Osteoblast (primary cell): ENCODE data around the gene ARHGAP15. TPM values are rescaled to one million over a fixed set of nuclear protein-coding genes. Genes with fewer than 3 reads are reported as not detected.
A peak's percentile ranks its signal among the peaks of the same experiment; 100 is the strongest.

Source experiments
- DNase-seq: peaks from one replicate; pipeline ENCODE4 v3.0.0; 2011; ENCODE audit warnings: low spot score, mixed read lengths; ENCODE audit not compliant: insufficient read length; ENCODE audit errors: missing footprints
- H2AFZ ChIP-seq: 2 replicates; pipeline ENCODE4 v1.6.0; 2011; ENCODE audit warnings: mild to moderate bottlenecking, low read length
- H3K27ac ChIP-seq: 2 replicates; pipeline ENCODE4 v1.5.1; 2011; ENCODE audit warnings: mild to moderate bottlenecking, low read depth, low read length, moderate library complexity
- H3K27me3 ChIP-seq: 2 replicates; pipeline ENCODE4 v1.6.0; 2012; ENCODE audit warnings: mild to moderate bottlenecking, control low read depth, inconsistent platforms, low read length, moderate library complexity; ENCODE audit not compliant: insufficient read depth
- H3K36me3 ChIP-seq: 2 replicates; pipeline ENCODE4 v1.5.1; 2011; ENCODE audit warnings: mild to moderate bottlenecking, low read length, control low read depth, moderate library complexity; ENCODE audit not compliant: insufficient read depth
- H3K4me1 ChIP-seq: 2 replicates; pipeline ENCODE4 v1.5.1; 2011; ENCODE audit warnings: mild to moderate bottlenecking, low read length, control low read depth, moderate library complexity; ENCODE audit not compliant: insufficient read depth
- H3K4me2 ChIP-seq: 2 replicates; pipeline ENCODE4 v1.6.0; 2011; ENCODE audit warnings: mild to moderate bottlenecking, low read length; ENCODE audit not compliant: insufficient read depth
- H3K4me3 ChIP-seq: fragments of 200-600 bp; sonication (generic); 3 replicates; pipeline ENCODE4 v1.5.1; 2012; ENCODE audit warnings: mild to moderate bottlenecking, low read length, inconsistent platforms; ENCODE audit not compliant: insufficient read depth
- H3K79me2 ChIP-seq: 2 replicates; pipeline ENCODE4 v1.6.0; 2012; ENCODE audit warnings: mild to moderate bottlenecking, low read length, control low read depth, inconsistent platforms; ENCODE audit not compliant: insufficient read depth
- H3K9me3 ChIP-seq: 2 replicates; pipeline ENCODE4 v1.5.1; 2011; ENCODE audit warnings: low read depth, low read length, control low read depth
- H4K20me1 ChIP-seq: 2 replicates; pipeline ENCODE4 v1.6.0; 2012; ENCODE audit warnings: mild to moderate bottlenecking, low read length, control low read depth; ENCODE audit not compliant: insufficient read depth
- CTCF ChIP-seq: IDR thresholded peaks from 2 replicates; pipeline ENCODE4 v1.5.1; 2011; ENCODE audit warnings: mild to moderate bottlenecking, low read depth, low read length, moderate library complexity; ENCODE audit errors: extremely low read depth
- total RNA-seq: library from RNA; depleted of rRNA; stranded (reverse); fragments of >200 nt; gene quantifications from 2 replicates; pipeline ENCODE4 v1.2.3, GENCODE V29; 2012

ARHGAP15 gene
- total RNA-seq, 1 donor, result 2.2 TPM

- no peaks in the 10 kb centered on the region for H3K9me3 ChIP-seq
- no peaks in the 10 kb centered on the region for H3K36me3 ChIP-seq
- no peaks in the 10 kb centered on the region for H4K20me1 ChIP-seq
- H3K79me2 ChIP-seq, result no peaks in the 10 kb centered on the region
- peak overlapping the region; percentile 53 for H2AFZ ChIP-seq
- no peak overlapping the region for H3K27ac ChIP-seq
- peaks cover 15% of the 10 kb centered on the region for H3K4me1 ChIP-seq
- no peaks in the 10 kb centered on the region for H3K27me3 ChIP-seq
- no peak for DNase-seq
- H3K4me3 ChIP-seq, result no peak overlapping the region
- H3K4me2 ChIP-seq, result no peak overlapping the region
- TF ChIP-seq CTCF, result peak; percentile 25
Measured at GRCh38 chr2:143433251-143433650, 304.0 kb downstream of the ARHGAP15 start.

GRCh38 chr2:143433840-143434239 is 304.6 kb downstream of the ARHGAP15 start:
- no peaks in the 10 kb centered on the region for H3K79me2 ChIP-seq
- H2AFZ ChIP-seq, result no peak overlapping the region
- no peaks in the 10 kb centered on the region for H4K20me1 ChIP-seq
- no peaks in the 10 kb centered on the region for H3K9me3 ChIP-seq
- no peak for DNase-seq
- peaks cover 15% of the 10 kb centered on the region for H3K4me1 ChIP-seq
- H3K4me3 ChIP-seq, result no peak overlapping the region
- no peak overlapping the region for H3K27ac ChIP-seq
- H3K36me3 ChIP-seq, result no peaks in the 10 kb centered on the region
- no peak for TF ChIP-seq CTCF
- H3K27me3 ChIP-seq, result no peaks in the 10 kb centered on the region
- H3K4me2 ChIP-seq, result no peak overlapping the region

DNA sequence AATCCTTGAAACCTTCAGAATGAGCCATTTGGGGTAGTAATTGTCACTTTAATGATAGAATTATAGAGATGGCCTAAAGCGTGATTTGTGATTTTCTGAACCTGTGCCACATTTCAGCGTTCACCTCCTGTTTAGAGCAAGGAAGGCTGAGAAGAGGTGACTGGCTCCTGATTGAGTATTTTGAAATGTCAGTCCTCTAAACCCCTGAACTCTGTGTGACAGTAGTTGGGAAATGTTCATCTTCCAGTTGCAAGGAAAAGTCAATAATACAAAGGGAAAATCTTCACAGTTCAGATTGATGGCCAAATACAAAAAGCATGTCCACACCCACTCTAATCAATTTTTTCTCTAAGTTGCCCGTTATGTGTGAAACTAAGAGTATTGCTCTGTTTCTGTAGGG is 305.2 kb downstream of the ARHGAP15 start:
- no peak for DNase-seq
- H3K36me3 ChIP-seq, result no peaks in the 10 kb centered on the region
- H3K27me3 ChIP-seq, result no peaks in the 10 kb centered on the region
- peaks cover 15% of the 10 kb centered on the region for H3K4me1 ChIP-seq
- no peaks in the 10 kb centered on the region for H3K9me3 ChIP-seq
- H4K20me1 ChIP-seq, result no peaks in the 10 kb centered on the region
- no peak overlapping the region for H3K27ac ChIP-seq
- no peak overlapping the region for H3K4me3 ChIP-seq
- no peaks in the 10 kb centered on the region for H3K79me2 ChIP-seq
- no peak for TF ChIP-seq CTCF
- no peak overlapping the region for H2AFZ ChIP-seq
- H3K4me2 ChIP-seq, result no peak overlapping the region

DNA sequence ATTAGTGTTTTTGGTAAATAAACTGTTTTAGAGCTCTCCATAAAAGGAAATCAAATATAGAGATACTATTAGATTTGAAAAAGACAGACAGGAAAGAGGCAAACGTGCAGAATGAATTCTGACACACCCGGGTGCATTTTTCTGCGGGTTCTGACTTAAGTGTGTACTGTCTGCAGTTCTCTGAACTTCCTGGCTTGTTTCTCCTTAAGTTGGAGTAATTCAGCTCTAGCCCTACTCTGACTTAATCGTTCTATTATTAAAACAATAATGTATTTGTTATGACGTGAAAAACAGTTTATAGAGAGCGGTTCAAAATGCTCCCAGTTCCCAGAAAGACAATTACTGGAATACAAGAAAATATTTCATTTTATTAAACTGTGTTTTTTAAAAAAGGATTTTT is 305.9 kb downstream of the ARHGAP15 start:
- no peak overlapping the region for H3K4me3 ChIP-seq
- H3K4me2 ChIP-seq, result no peak overlapping the region
- no peaks in the 10 kb centered on the region for H3K9me3 ChIP-seq
- no peak for TF ChIP-seq CTCF
- no peaks in the 10 kb centered on the region for H3K27me3 ChIP-seq
- H2AFZ ChIP-seq, result no peak overlapping the region
- no peaks in the 10 kb centered on the region for H3K79me2 ChIP-seq
- H3K27ac ChIP-seq, result no peak overlapping the region
- no peak for DNase-seq
- no peaks in the 10 kb centered on the region for H4K20me1 ChIP-seq
- H3K4me1 ChIP-seq, result peaks cover 11% of the 10 kb centered on the region
- H3K36me3 ChIP-seq, result no peaks in the 10 kb centered on the region
